Left lung (tissue), 10 donors: ENCODE measurements around the gene MGAT4A. TPM values are rescaled to one million over a fixed set of nuclear protein-coding genes. Genes with fewer than 3 reads are reported as not detected.
"Not testable (repeated sequence)": the region's sequence is repeated elsewhere in the genome, so short reads cannot be mapped to it uniquely, and the experiment has no call there.

Source experiments
- ATAC-seq: fragments of 200-7000 bp; cut with Tn5 transposase; one replicate; pipeline ENCODE4 v1.9.1; 2020; ENCODE audit warnings: moderate library complexity
- DNase-seq, 4 donors: peaks; one replicate each; pipeline ENCODE4 v3.0.0-alpha.2; 2013 to 2020
- H3K27ac ChIP-seq, 2 donors: fragments of 200-600 bp; sonication (generic) in 1 of 2; one replicate each; pipeline versions ENCODE4 v1.5.0 to v1.8.0; 2020 to 2021
- H3K27me3 ChIP-seq, 2 donors: fragments of 200-600 bp; sonication (generic) in 1 of 2; one replicate each; pipeline versions ENCODE4 v1.5.0 to v1.8.0; 2020 to 2021
- H3K36me3 ChIP-seq, 2 donors: fragments of 200-600 bp; sonication (generic) in 1 of 2; one replicate each; pipeline versions ENCODE4 v1.5.0 to v1.8.0; 2020 to 2021
- H3K4me1 ChIP-seq, 2 donors: fragments of 200-600 bp; one replicate each; pipeline ENCODE4 v1.8.0; 2021
- H3K4me3 ChIP-seq, 2 donors: fragments of 200-600 bp; sonication (generic) in 1 of 2; one replicate each; pipeline versions ENCODE4 v1.5.0 to v1.8.0; 2020 to 2021; ENCODE audit warnings: mild to moderate bottlenecking in 1 of 2
- H3K9me3 ChIP-seq, 2 donors: fragments of 200-600 bp; sonication (generic) in 1 of 2; one replicate each; pipeline versions ENCODE4 v1.5.0 to v1.8.0; 2020 to 2021
- intact Hi-C, 2 donors: fragments of 100-400 bp; cut with DNase I; formaldehyde crosslinking; loops; one replicate each; pipeline versions ENCODE4 v1.11.2 to v1.14.2; 2022
- polyA plus RNA-seq, 6 donors: library from polyadenylated mRNA; unstranded; fragments of 120-200 nt; gene quantifications; one replicate each; pipeline ENCODE4 v1.2.1, GENCODE V29; 2013; ENCODE audit not compliant: insufficient read length in 6 of 6
- total RNA-seq, 2 donors: library from RNA; stranded (reverse); fragmentation: NEBNext Ultra II Directional; extraction: Animal tissue kit (Norgen Biotek cat#: 25700); gene quantifications; one replicate each; pipeline ENCODE4 v1.2.1, GENCODE V29; 2021
- TF ChIP-seq, protein P1 (sequence below), 2 donors: fragments of 200-600 bp; sonication (generic) in 1 of 2; IDR thresholded peaks; one replicate each; pipeline versions ENCODE4 v1.5.0 to v1.8.0; 2021; ENCODE audit warnings: antibody characterized with exemption in 2 of 2
- donor health status: DM: no; HTN: yes; CAD: no.
- donor health status: DM: no; HTN: no; CAD: no.

Gene MGAT4A
- total and polyA plus RNA-seq, 8 donors = 15.4 to 79.8 (median 19.0) TPM

DNA sequence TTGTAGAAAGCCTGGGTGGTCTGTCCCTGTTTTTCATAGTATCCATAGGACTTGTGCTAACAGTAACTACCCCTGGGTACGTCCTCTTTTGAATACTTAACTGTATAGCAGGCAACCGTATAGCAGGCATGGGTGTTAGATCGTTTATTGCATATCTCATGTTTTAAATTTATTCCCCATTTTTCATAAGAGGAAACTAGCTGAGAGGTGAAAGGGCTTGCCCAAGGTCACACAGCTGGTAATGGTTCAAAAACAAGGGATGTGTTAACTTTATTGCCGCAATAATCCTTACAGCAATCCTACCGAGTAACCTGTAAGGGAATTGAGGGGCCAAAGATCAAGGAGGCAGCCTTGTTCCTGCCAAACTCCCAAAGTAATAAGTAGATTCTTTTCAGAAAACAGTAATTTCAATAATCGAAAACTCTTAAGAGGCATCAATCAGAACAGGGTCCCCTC lies 990 bp upstream of the MGAT4A start:
- TF ChIP-seq, protein P1, sequence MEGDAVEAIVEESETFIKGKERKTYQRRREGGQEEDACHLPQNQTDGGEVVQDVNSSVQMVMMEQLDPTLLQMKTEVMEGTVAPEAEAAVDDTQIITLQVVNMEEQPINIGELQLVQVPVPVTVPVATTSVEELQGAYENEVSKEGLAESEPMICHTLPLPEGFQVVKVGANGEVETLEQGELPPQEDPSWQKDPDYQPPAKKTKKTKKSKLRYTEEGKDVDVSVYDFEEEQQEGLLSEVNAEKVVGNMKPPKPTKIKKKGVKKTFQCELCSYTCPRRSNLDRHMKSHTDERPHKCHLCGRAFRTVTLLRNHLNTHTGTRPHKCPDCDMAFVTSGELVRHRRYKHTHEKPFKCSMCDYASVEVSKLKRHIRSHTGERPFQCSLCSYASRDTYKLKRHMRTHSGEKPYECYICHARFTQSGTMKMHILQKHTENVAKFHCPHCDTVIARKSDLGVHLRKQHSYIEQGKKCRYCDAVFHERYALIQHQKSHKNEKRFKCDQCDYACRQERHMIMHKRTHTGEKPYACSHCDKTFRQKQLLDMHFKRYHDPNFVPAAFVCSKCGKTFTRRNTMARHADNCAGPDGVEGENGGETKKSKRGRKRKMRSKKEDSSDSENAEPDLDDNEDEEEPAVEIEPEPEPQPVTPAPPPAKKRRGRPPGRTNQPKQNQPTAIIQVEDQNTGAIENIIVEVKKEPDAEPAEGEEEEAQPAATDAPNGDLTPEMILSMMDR (IDR thresholded peaks at IDR 0.05) = no peak

DNA sequence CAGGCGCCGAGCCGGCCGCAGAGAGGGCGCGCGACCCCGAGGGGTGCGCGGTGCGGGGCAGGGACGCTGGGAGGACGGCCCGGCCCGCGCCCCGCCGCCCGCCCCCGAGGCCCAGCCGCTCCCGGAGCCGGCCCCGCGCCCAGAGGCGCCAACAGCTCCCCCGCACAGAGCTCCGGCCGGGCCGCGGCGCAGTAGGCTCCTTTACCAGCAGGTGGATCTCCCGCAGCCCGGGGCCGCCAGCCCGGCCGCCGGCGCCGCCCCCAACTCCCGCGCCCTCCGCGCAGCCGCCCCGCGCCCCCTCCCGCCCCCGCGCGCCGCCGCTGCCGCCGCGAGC lies 258 bp downstream of the MGAT4A start:
- intact Hi-C loops = no loop called here

More for the DNA sequence above, 990 bp upstream of the MGAT4A start:
- Histone ChIP-seq H3K36me3 (no peaks in the 10 kb centered on the region), H3K4me1 (peaks cover 0 to 69% of the 10 kb centered on the region in 2 donors), H3K27ac (peak overlapping the region; percentile 92 to 95), H3K9me3 (no peaks in the 10 kb centered on the region), H3K4me3 (peak overlapping the region; percentile 67 to 76), H3K27me3 (no peaks in the 10 kb centered on the region)
- peak; percentile 2 for ATAC-seq
- intact Hi-C loops = no loop called here
- DNase-seq = peak in 1 of 4 donors; percentile 18

DNA sequence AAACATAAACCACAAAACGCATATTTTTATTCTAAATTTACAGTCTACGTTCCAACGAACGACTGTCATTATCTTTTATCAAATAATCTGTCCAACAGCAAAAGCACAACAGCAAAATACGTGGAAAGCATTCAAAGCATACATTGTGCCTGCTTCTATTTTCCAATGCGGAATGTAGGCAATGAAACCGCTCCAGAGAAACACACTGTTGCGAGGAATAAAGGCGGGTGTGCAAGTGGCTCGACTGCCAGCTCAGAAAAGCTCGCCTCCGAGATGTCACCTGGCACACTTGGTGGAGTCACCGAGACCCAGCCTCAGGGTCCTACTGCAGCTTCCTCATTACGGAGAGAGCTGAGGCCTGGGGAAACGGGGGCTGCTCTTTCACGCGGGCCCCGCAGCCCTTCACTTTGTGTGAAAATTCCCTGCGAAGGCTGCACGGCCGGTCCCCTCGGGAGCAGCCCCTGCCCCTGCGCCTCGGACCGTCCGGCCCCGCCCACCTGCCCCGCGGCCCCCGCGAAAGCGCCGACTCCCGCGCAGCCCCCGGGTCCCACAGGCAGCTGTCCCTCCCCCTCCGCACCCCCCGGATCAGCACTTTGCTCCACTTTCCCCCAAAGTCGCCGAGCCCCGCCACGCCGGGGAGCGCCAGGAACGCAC lies 752 bp downstream of the MGAT4A start:
- peak overlapping the region; percentile 49 to 86 for H3K27ac ChIP-seq
- peaks cover 0 to 81% of the 10 kb centered on the region in 2 donors for H3K4me1 ChIP-seq
- DNase-seq = peak; percentile 13 to 86 (median 55)
- intact Hi-C loops = no loop called here
- H3K4me3 ChIP-seq = peak overlapping the region; percentile 49 to 75
- H3K27me3 ChIP-seq = no peaks in the 10 kb centered on the region
- TF ChIP-seq, protein P1 (IDR thresholded peaks at IDR 0.05) = no peak
- H3K9me3 ChIP-seq = no peaks in the 10 kb centered on the region
- peaks cover 0 to 9% of the 10 kb centered on the region in 2 donors for H3K36me3 ChIP-seq
- peak; percentile 61 for ATAC-seq

More for the DNA sequence above, 258 bp downstream of the MGAT4A start:
- H3K4me3 ChIP-seq = peak overlapping the region; percentile 49 to 75
- no peaks in the 10 kb centered on the region for H3K9me3 ChIP-seq
- peak; percentile 42 for ATAC-seq
- TF ChIP-seq, protein P1 (IDR thresholded peaks at IDR 0.05) = no peak
- H3K27me3 ChIP-seq = no peaks in the 10 kb centered on the region
- peak; percentile 17 to 92 (median 51) for DNase-seq
- H3K27ac ChIP-seq = peak overlapping the region; percentile 49 to 86
- peaks cover 0 to 81% of the 10 kb centered on the region in 2 donors for H3K4me1 ChIP-seq
- peaks cover 0 to 7% of the 10 kb centered on the region in 2 donors for H3K36me3 ChIP-seq

DNA sequence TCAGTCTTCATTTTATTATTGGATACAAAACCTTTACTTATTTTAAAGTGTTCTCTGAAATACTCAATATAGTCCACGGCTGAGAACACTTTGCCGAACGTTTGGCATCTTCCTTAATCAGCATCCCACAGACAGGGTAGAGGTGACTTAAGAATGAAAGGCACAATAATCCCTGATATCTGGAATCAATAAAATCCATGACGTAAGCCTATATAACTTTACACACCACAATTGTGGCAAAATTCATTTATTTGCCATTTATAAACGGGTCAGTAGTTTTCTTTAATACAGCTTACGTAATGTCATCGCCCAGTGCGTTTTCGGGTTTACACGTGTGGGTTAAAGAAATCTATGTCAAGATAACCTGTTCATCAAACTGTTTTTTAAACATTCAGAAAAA lies 1.3 kb downstream of the MGAT4A start:
- Histone ChIP-seq H3K9me3 (no peaks in the 10 kb centered on the region), H3K4me1 (peaks cover 0 to 81% of the 10 kb centered on the region in 2 donors), H3K4me3 (peak overlapping the region; percentile 49 to 75), H3K36me3 (peaks cover 0 to 12% of the 10 kb centered on the region in 2 donors), H3K27ac (peak overlapping the region in 1 of 2 donors; percentile 86), H3K27me3 (no peaks in the 10 kb centered on the region)
- intact Hi-C loops = no loop called here
- TF ChIP-seq, protein P1 (IDR thresholded peaks at IDR 0.05) = no peak
- ATAC-seq (no peak), DNase-seq (no peak)

DNA sequence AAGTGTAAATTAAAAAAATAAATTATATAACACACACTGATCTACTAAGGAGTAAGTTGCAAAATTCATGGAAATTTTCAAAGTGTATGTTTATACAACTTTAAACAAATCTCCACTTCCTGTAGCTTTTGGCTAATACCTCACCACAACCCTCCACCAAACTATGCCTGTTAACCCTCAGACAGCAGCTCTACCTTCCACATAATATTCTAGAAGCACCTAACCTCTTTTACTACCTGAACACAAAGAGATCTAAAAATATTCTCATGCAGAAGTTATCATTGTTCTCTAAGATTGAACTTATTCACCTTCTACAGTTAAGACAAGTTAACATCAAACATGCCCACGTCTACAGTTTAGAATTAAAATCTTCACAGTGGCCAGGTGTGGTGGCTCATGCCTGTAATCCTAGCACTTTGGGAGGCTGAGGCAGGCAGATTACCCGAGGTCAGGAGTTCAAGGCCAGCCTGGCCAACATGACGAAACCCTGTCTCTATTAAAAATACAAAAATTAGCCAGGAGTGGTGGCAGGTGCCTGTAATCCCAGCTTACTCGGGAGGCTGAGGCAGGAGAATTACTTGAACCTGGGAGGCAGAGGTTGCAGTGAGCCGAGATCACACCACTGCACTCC lies 2.7 kb downstream of the MGAT4A start:
- H3K27me3 ChIP-seq, ATAC-seq, intact Hi-C loops, H3K9me3 ChIP-seq, DNase-seq: not testable (repeated sequence)
- Histone ChIP-seq H3K4me1 (peaks cover 0 to 78% of the 10 kb centered on the region in 2 donors), H3K4me3 (peak overlapping the region in 1 of 2 donors; percentile 75), H3K27ac (peak overlapping the region; percentile 34 to 86), H3K36me3 (peaks cover 0 to 20% of the 10 kb centered on the region in 2 donors)
